Measurements from ENCODE around the gene ROR2.

ROR2 gene

GRCh38 chr9:91577633-91578061 is 372.4 kb downstream of the ROR2 start:
- no peaks in the 10 kb centered on the region for H3K4me1 Mint-ChIP-seq (ENCODE audit: low read depth)
- H3K36me3 Mint-ChIP-seq (ENCODE audit: low read depth): no peaks in the 10 kb centered on the region
- H3K27me3 Mint-ChIP-seq (ENCODE audit: low read depth): peaks cover 13% of the 10 kb centered on the region
- H3K9me3 Mint-ChIP-seq: no peaks in the 10 kb centered on the region
- no peak overlapping the region for H3K4me3 Mint-ChIP-seq
- H3K27ac Mint-ChIP-seq: no peak overlapping the region

GRCh38 chr9:91572811-91573210 is 377.2 kb downstream of the ROR2 start:
- Mint-ChIP-seq H3K4me1 (ENCODE audit: low read depth) (no peaks in the 10 kb centered on the region), H3K4me3 (no peak overlapping the region), H3K27ac (no peak overlapping the region), H3K9me3 (no peaks in the 10 kb centered on the region), H3K27me3 (ENCODE audit: low read depth) (peaks cover 18% of the 10 kb centered on the region), H3K36me3 (ENCODE audit: low read depth) (no peaks in the 10 kb centered on the region)

DNA sequence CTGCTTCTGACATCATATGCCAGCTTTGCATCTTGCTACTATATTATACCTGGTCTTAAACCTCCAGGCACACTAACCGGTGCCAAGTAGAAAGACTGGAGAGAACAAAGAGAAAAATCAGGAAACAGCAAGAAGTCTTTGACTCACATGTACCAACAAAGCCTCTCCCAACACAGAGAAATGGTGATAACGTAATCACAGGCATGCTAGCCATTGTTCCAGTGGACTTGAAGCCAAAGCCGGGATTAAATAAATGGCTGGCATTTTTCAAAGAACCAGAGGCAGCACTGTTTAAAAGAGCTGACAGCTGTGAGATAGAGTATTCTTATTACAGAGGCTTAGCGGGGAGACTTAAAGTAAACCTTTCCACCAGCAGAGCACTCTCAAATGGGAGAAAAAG is 378.0 kb downstream of the ROR2 start:
- H3K36me3 Mint-ChIP-seq (ENCODE audit: low read depth): no peaks in the 10 kb centered on the region
- H3K27ac Mint-ChIP-seq: no peak overlapping the region
- H3K9me3 Mint-ChIP-seq: no peaks in the 10 kb centered on the region
- peaks cover 18% of the 10 kb centered on the region for H3K27me3 Mint-ChIP-seq (ENCODE audit: low read depth)
- no peak overlapping the region for H3K4me3 Mint-ChIP-seq
- H3K4me1 Mint-ChIP-seq (ENCODE audit: low read depth): no peaks in the 10 kb centered on the region

DNA sequence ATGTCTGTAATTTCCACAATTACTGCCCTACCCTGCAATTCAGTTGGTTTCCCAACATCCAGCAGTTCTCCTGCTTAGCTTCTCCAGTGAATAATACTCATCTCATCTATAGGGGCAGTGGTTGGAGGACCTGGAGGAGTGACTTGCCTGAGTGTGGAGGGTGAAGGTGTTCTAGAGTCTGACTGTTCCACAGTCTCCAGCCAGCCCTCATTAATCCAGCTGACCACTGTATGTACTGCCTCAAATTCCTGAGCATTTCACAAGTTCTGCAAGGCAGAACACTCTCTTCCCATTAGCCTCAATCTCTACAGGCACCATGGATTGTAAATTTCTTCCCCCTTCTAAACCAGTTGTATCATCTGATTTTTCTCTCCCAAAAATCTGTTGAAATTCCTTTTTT is 379.0 kb downstream of the ROR2 start:
- Mint-ChIP-seq H3K36me3 (ENCODE audit: low read depth) (no peaks in the 10 kb centered on the region), H3K27ac (no peak overlapping the region), H3K4me1 (ENCODE audit: low read depth) (no peaks in the 10 kb centered on the region), H3K4me3 (no peak overlapping the region), H3K9me3 (no peaks in the 10 kb centered on the region), H3K27me3 (ENCODE audit: low read depth) (peaks cover 18% of the 10 kb centered on the region)

- Mint-ChIP-seq H3K27me3 (ENCODE audit: low read depth) (peaks cover 30% of the 10 kb centered on the region), H3K36me3 (ENCODE audit: low read depth) (no peaks in the 10 kb centered on the region), H3K4me1 (ENCODE audit: low read depth) (no peaks in the 10 kb centered on the region), H3K9me3 (no peaks in the 10 kb centered on the region), H3K27ac (no peak overlapping the region), H3K4me3 (no peak overlapping the region)
Observed at GRCh38 chr9:91567642-91568274, 382.3 kb downstream of the ROR2 start.

GRCh38 chr9:91564081-91564670 is 385.9 kb downstream of the ROR2 start:
- Mint-ChIP-seq H3K36me3 (ENCODE audit: low read depth) (no peaks in the 10 kb centered on the region), H3K4me1 (ENCODE audit: low read depth) (no peaks in the 10 kb centered on the region), H3K4me3 (no peak overlapping the region), H3K27ac (no peak overlapping the region), H3K27me3 (ENCODE audit: low read depth) (peaks cover 30% of the 10 kb centered on the region), H3K9me3 (no peaks in the 10 kb centered on the region)

GRCh38 chr9:91562416-91562815 is 387.6 kb downstream of the ROR2 start:
- H3K9me3 Mint-ChIP-seq: no peaks in the 10 kb centered on the region
- peaks cover 40% of the 10 kb centered on the region for H3K27me3 Mint-ChIP-seq (ENCODE audit: low read depth)
- no peak overlapping the region for H3K27ac Mint-ChIP-seq
- no peaks in the 10 kb centered on the region for H3K36me3 Mint-ChIP-seq (ENCODE audit: low read depth)
- no peaks in the 10 kb centered on the region for H3K4me1 Mint-ChIP-seq (ENCODE audit: low read depth)
- no peak overlapping the region for H3K4me3 Mint-ChIP-seq

DNA sequence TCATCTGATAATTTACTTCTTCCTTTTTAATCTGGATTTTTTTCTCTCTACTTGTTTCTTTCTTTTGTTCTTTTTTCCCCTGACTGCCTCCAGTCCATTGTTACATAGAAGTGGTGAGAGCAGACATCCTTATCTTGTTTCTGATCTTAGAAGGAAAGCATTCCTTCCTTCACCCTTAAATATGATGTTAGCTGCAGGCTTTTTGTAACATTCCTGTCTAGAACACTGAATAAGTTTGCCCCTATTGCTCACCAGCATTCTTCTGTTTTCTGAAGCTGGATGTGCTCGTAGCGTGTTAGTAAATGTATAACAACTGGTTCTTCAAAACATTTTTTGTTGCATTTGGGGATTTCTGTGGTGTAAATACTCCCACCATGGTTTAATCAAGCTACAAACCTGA is 389.7 kb downstream of the ROR2 start:
- H3K27ac Mint-ChIP-seq: no peak overlapping the region
- no peaks in the 10 kb centered on the region for H3K9me3 Mint-ChIP-seq
- H3K4me1 Mint-ChIP-seq (ENCODE audit: low read depth): no peaks in the 10 kb centered on the region
- no peaks in the 10 kb centered on the region for H3K36me3 Mint-ChIP-seq (ENCODE audit: low read depth)
- H3K27me3 Mint-ChIP-seq (ENCODE audit: low read depth): peaks cover 40% of the 10 kb centered on the region
- H3K4me3 Mint-ChIP-seq: no peak overlapping the region

DNA sequence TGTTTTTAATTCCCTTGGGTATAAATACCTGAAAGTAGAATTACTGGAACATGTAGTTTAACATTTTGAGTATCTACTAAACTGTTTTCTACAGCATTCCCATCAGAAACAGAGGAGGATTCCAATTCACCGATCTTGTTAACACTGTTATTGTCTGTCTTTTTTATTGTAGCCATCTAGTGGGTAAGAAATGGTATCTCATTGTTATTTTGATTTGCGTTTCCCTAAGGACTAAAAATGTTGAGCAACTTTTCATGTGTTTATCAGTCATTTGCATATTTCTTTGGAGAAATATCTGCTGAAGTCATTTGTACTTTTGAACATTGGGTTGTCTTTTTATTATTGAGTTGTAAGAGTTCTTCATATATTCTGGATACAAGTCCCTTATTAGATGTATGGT is 391.1 kb downstream of the ROR2 start:
- no peaks in the 10 kb centered on the region for H3K9me3 Mint-ChIP-seq
- H3K36me3 Mint-ChIP-seq (ENCODE audit: low read depth): no peaks in the 10 kb centered on the region
- H3K4me1 Mint-ChIP-seq (ENCODE audit: low read depth): no peaks in the 10 kb centered on the region
- H3K27ac Mint-ChIP-seq: no peak overlapping the region
- peaks cover 31% of the 10 kb centered on the region for H3K27me3 Mint-ChIP-seq (ENCODE audit: low read depth)
- no peak overlapping the region for H3K4me3 Mint-ChIP-seq

- Mint-ChIP-seq H3K27ac (no peak overlapping the region), H3K4me1 (ENCODE audit: low read depth) (no peaks in the 10 kb centered on the region), H3K9me3 (no peaks in the 10 kb centered on the region), H3K36me3 (ENCODE audit: low read depth) (no peaks in the 10 kb centered on the region), H3K27me3 (ENCODE audit: low read depth) (peaks cover 26% of the 10 kb centered on the region), H3K4me3 (no peak overlapping the region)
Observed at GRCh38 chr9:91558395-91558794, 391.6 kb downstream of the ROR2 start.

GRCh38 chr9:91557327-91557726 is 392.7 kb downstream of the ROR2 start:
- H3K4me1 Mint-ChIP-seq (ENCODE audit: low read depth): no peaks in the 10 kb centered on the region
- peaks cover 25% of the 10 kb centered on the region for H3K27me3 Mint-ChIP-seq (ENCODE audit: low read depth)
- H3K4me3 Mint-ChIP-seq: no peak overlapping the region
- H3K36me3 Mint-ChIP-seq (ENCODE audit: low read depth): no peaks in the 10 kb centered on the region
- no peak overlapping the region for H3K27ac Mint-ChIP-seq
- H3K9me3 Mint-ChIP-seq: no peaks in the 10 kb centered on the region

- Mint-ChIP-seq H3K9me3 (no peaks in the 10 kb centered on the region), H3K4me3 (no peak overlapping the region), H3K4me1 (ENCODE audit: low read depth) (no peaks in the 10 kb centered on the region), H3K27ac (no peak overlapping the region), H3K27me3 (ENCODE audit: low read depth) (peaks cover 23% of the 10 kb centered on the region), H3K36me3 (ENCODE audit: low read depth) (no peaks in the 10 kb centered on the region)
Observed at GRCh38 chr9:91555132-91555531, 394.9 kb downstream of the ROR2 start.

GRCh38 chr9:91549177-91549576 is 400.9 kb downstream of the ROR2 start:
- no peaks in the 10 kb centered on the region for H3K4me1 Mint-ChIP-seq (ENCODE audit: low read depth)
- peaks cover 12% of the 10 kb centered on the region for H3K27me3 Mint-ChIP-seq (ENCODE audit: low read depth)
- H3K9me3 Mint-ChIP-seq: no peaks in the 10 kb centered on the region
- H3K27ac Mint-ChIP-seq: no peak overlapping the region
- no peak overlapping the region for H3K4me3 Mint-ChIP-seq
- no peaks in the 10 kb centered on the region for H3K36me3 Mint-ChIP-seq (ENCODE audit: low read depth)

GRCh38 chr9:91547081-91547480 is 402.9 kb downstream of the ROR2 start:
- H3K27ac Mint-ChIP-seq: no peak overlapping the region
- H3K27me3 Mint-ChIP-seq (ENCODE audit: low read depth): peaks cover 20% of the 10 kb centered on the region
- H3K9me3 Mint-ChIP-seq: no peaks in the 10 kb centered on the region
- H3K4me3 Mint-ChIP-seq: no peak overlapping the region
- no peaks in the 10 kb centered on the region for H3K36me3 Mint-ChIP-seq (ENCODE audit: low read depth)
- H3K4me1 Mint-ChIP-seq (ENCODE audit: low read depth): no peaks in the 10 kb centered on the region

GRCh38 chr9:91546574-91546973 is 403.5 kb downstream of the ROR2 start:
- no peaks in the 10 kb centered on the region for H3K36me3 Mint-ChIP-seq (ENCODE audit: low read depth)
- peaks cover 19% of the 10 kb centered on the region for H3K27me3 Mint-ChIP-seq (ENCODE audit: low read depth)
- H3K27ac Mint-ChIP-seq: no peak overlapping the region
- no peaks in the 10 kb centered on the region for H3K4me1 Mint-ChIP-seq (ENCODE audit: low read depth)
- H3K9me3 Mint-ChIP-seq: no peaks in the 10 kb centered on the region
- H3K4me3 Mint-ChIP-seq: no peak overlapping the region
